ENCODE measurements around the gene HSPE1. TPM values are rescaled to one million over a fixed set of nuclear protein-coding genes. Genes with fewer than 3 reads are reported as not detected.

HSPE1 gene
- total RNA-seq, 1 experiment from 2014 or later = 291 TPM

DNA sequence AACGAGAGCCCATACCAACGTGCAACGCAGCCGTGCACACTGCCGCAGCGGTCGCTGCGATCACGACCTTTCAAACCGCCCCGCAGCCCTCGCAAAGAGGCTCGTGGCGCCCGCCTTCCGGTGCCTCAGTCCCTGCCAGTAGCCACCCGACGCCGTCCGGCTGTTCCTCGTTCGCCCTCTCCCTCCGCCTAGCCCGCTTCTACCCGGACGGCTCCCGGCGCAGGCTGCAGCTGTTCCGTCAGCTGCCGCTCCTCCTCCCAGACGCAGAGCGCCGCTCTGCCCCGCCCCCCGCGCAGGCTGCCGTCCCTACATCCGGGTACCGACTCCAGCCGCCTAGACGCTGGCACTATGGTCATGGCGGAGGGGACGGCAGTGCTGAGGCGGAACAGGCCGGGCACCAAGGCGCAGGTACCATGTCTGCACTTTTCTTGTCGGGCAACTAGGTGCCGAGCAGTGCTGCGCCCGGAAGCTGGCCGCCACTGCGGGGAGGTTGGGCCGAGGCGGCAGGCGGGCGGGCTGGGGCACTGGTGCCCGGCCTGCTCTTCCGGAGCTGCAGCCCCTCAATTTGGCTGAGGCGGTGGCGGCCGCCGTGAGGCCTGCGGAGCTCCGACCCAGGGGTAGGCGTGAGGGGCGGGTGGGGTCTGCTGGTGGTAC lies 15.7 kb downstream of the HSPE1 start, which contains the start of gene MOB4 (continued):
- TF ChIP-seq YY1 (IDR thresholded peaks at IDR 0.05; ENCODE audit: extremely low read depth, insufficient replicate concordance, low read depth, low read length) (peak; percentile 91), EGR1 (IDR thresholded peaks at IDR 0.05; ENCODE audit: low read depth) (no peak; the same call in 1 of the 2 replicates), ZNF274 (IDR thresholded peaks at IDR 0.05; ENCODE audit: low read depth, low read length) (no peak), CBX3 (IDR thresholded peaks at IDR 0.05; ENCODE audit: low read depth) (peak; percentile 98), RAD21 (IDR thresholded peaks at IDR 0.05; ENCODE audit: low read depth) (no peak), POLR2AphosphoS5 (IDR thresholded peaks at IDR 0.05; ENCODE audit: low read depth, low read length) (peak; percentile 94), SIN3A (IDR thresholded peaks at IDR 0.05; ENCODE audit: low read depth) (peak; percentile 96), ELF1 (IDR thresholded peaks at IDR 0.05; ENCODE audit: borderline replicate concordance, low read depth) (peak; percentile 67; the same call in 1 of the 2 replicates)

DNA sequence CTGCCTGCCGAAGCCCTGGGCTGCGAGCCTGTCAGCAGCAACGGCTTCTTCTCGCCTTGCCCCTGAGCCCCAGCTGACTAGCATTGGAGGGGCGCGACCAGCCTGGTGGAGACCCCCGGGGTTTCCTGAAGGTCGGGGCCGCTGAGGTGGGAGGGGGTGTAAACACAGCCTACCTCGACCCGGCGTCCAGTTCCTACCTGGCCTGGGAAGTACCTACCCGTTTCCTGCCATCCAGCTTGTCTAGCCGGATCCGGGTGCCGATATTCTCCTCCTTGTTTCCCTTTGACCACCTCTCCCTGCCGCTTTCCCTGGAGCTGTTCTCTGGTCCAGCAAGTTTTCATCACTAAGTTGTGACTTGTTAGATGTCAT lies 16.2 kb downstream of the HSPE1 start:
- no peaks in the 10 kb centered on the region for H3K27me3 ChIP-seq (ENCODE audit: insufficient read depth, low read length)
- H3K36me3 ChIP-seq (ENCODE audit: control insufficient read depth in 1 of 2, insufficient read depth in 2 of 2, low read length in 2 of 2) = peaks cover 0 to 16% of the 10 kb centered on the region in 2 experiments; a peak in 2 of 4 replicates
- DNase-seq (ENCODE audit: low read depth, low spot score) (no peak), ATAC-seq (peak; percentile 33)
- ChIA-PET RAD21 (ENCODE audit: low non-redundant PET in 1 of 2, low total read pairs in 2 of 2, uncharacterized antibody in 2 of 2, unreplicated experiment in 2 of 2) (no interaction called here), CTCF (no interaction called here), POLR2A (interaction anchor here (0.8 to 2.9 kb wide), 5 partner anchors 10 to 63 kb away, joined by 3 to 25 read pairs (median 4); partner anchors contain the start of genes COQ10B, HSPD1 and HSPE1)
- H3K9me2 ChIP-seq (ENCODE audit: insufficient read depth) = no peaks in the 10 kb centered on the region
- H3K27ac ChIP-seq (ENCODE audit: low read depth, low read length) = peak overlapping the region; percentile 74
- H2AFZ ChIP-seq (ENCODE audit: low read depth, low read length, poor library complexity, severe bottlenecking) = no peak overlapping the region
- H4K20me1 ChIP-seq (ENCODE audit: insufficient read depth) = no peaks in the 10 kb centered on the region
- no peak for TF ChIP-seq TCF7L2 (IDR thresholded peaks at IDR 0.05; ENCODE audit: borderline replicate concordance, extremely low read depth, insufficient read depth, insufficient read length)
- TF ChIP-seq ZFX (IDR thresholded peaks at IDR 0.05) = peak; percentile 87
- intact Hi-C loops (cut with micrococcal nuclease) = no loop called here
- peak overlapping the region; percentile 77 to 93 for H3K4me3 ChIP-seq (replicated peaks in 1 of 2; ENCODE audit: low read depth in 1 of 2, low read length in 2 of 2)
- no TSS peak for BruUV-seq (replicated peaks)
- peak overlapping the region; percentile 82 for H3K9ac ChIP-seq (ENCODE audit: low read length)
- H3K9me3 ChIP-seq (ENCODE audit: control insufficient read depth in 1 of 2, insufficient read depth in 1 of 2, low read depth in 1 of 2, low read length in 2 of 2) = peaks cover 0 to 5% of the 10 kb centered on the region in 2 experiments; a peak in 1 of 4 replicates
- peak overlapping the region; percentile 88 for H3K4me2 ChIP-seq (ENCODE audit: low read length)
- peaks cover 52% of the 10 kb centered on the region for H3K79me2 ChIP-seq (ENCODE audit: insufficient read depth, low read length)
- peaks cover 10 to 17% of the 10 kb centered on the region in 2 experiments; a peak in 3 of 4 replicates for H3K4me1 ChIP-seq (ENCODE audit: control insufficient read depth in 1 of 2, insufficient read depth in 2 of 2, low read length in 2 of 2)
